Stimulated activated CD8-positive, alpha-beta memory T cell treated with anti-CD3 and anti-CD28 coated beads, Interleukin-12 subunit alpha, Interleukin-12 subunit beta, amount 100 ng/mL, for 24 hours (primary cell): ENCODE measurements around the gene DHX30.
"Not testable (repeated sequence)": the region's sequence is repeated elsewhere in the genome, so short reads cannot be mapped to it uniquely, and the experiment has no call there.

ENCODE experiments used
- DNase-seq: peaks from one replicate; pipeline ENCODE4 v3.0.0-alpha.2; 2020; ENCODE audit errors: extremely low read depth

DHX30 gene

GRCh38 chr3:47802734-47803479, at the start of gene DHX30:
Gene DHX30 (plus strand): TSS chr3:47803138. CDS start chr3:47810684, 7,546 bp downstream.
- peak; percentile 67 for DNase-seq

- no peak for DNase-seq
Measured at GRCh38 chr3:47758261-47759025, 44.5 kb upstream of the DHX30 start.

GRCh38 chr3:47760207-47760606, 42.7 kb upstream of the DHX30 start:
- DNase-seq = not testable (repeated sequence)

- DNase-seq = no peak
Measured at GRCh38 chr3:47761046-47761445, 41.9 kb upstream of the DHX30 start.

- no peak for DNase-seq
Measured at GRCh38 chr3:47762233-47762632, 40.7 kb upstream of the DHX30 start.

GRCh38 chr3:47766186-47766585, 36.8 kb upstream of the DHX30 start:
- no peak for DNase-seq

- no peak for DNase-seq
Measured at GRCh38 chr3:47772047-47772446, 30.9 kb upstream of the DHX30 start.

- DNase-seq = no peak
Measured at GRCh38 chr3:47772788-47773187, 30.1 kb upstream of the DHX30 start.

GRCh38 chr3:47778746-47779145, 24.2 kb upstream of the DHX30 start:
- no peak for DNase-seq

- DNase-seq = peak; percentile 42
Measured at GRCh38 chr3:47780741-47781684, 21.9 kb upstream of the DHX30 start.

GRCh38 chr3:47781685-47782445, 21.1 kb upstream of the DHX30 start, which contains the start of gene SMARCC1:
Gene SMARCC1 (minus strand): TSS chr3:47781893. CDS start chr3:47781797, 96 bp downstream.
- DNase-seq = peak; percentile 96

GRCh38 chr3:47782446-47783308, 20.3 kb upstream of the DHX30 start:
- no peak for DNase-seq

- DNase-seq = no peak
Measured at GRCh38 chr3:47783673-47784072, 19.3 kb upstream of the DHX30 start.

- no peak for DNase-seq
Measured at GRCh38 chr3:47791193-47791855, 11.6 kb upstream of the DHX30 start.

GRCh38 chr3:47792699-47793098, 10.2 kb upstream of the DHX30 start:
- no peak for DNase-seq

- no peak for DNase-seq
Measured at GRCh38 chr3:47794544-47794943, 8.4 kb upstream of the DHX30 start.

GRCh38 chr3:47799733-47800132, 3.2 kb upstream of the DHX30 start:
- DNase-seq = no peak

GRCh38 chr3:47803480-47804025, 615 bp downstream of the DHX30 start:
- no peak for DNase-seq

- DNase-seq = no peak
Measured at GRCh38 chr3:47804577-47804976, 1.6 kb downstream of the DHX30 start.
